GM10248 (cell line): ENCODE measurements around the gene GATA2.

Source experiments
- CTCF ChIA-PET: fragments of 300-600 bp; sonication (Branson Sonifier 250); formaldehyde crosslinking; extraction: SDS; loops from one replicate; lab custom pipeline; 2021; ENCODE audit warnings: antibody characterized with exemption; lab: Yijun Ruan, JAX
- POLR2A ChIA-PET: fragments of 350-650 bp; sonication (Branson Sonifier 250); formaldehyde crosslinking; extraction: SDS; loops from one replicate; lab custom pipeline; 2020; ENCODE audit warnings: antibody characterized with exemption; lab: Yijun Ruan, JAX
- DNase-seq: peaks from one replicate; pipeline ENCODE4 v3.0.0; 2012; ENCODE audit errors: extremely low spot score
- CTCF ChIP-seq: IDR thresholded peaks from 2 replicates; pipeline ENCODE4 v1.5.1; 2012; ENCODE audit warnings: mild to moderate bottlenecking, low read depth; ENCODE audit errors: extremely low read depth, missing control alignments, control extremely low read depth

Gene GATA2

GRCh38 chr3:128508852-128509251 is 15.9 kb upstream of the GATA2 start:
- DNase-seq = no peak
- no peak for TF ChIP-seq CTCF
- POLR2A ChIA-PET = no interaction called here
- CTCF ChIA-PET = interaction anchor here (1.2 kb wide), 1 partner anchor 12 kb away, joined by 4 read pairs; no protein-coding TSS in a partner anchor

- ChIA-PET POLR2A (no interaction called here), CTCF (interaction anchor here (1.0 to 2.5 kb wide), 7 partner anchors 10 to 411 kb away, joined by 3 to 13 read pairs (median 4); no protein-coding TSS in a partner anchor)
- DNase-seq = no peak
- no peak for TF ChIP-seq CTCF
Measured at GRCh38 chr3:128506754-128507153, 13.8 kb upstream of the GATA2 start.

GRCh38 chr3:128505771-128506170 is 12.8 kb upstream of the GATA2 start:
- ChIA-PET CTCF (interaction anchor here (1.3 to 2.5 kb wide), 4 partner anchors 9 to 410 kb away, joined by 3 to 13 read pairs (median 6); no protein-coding TSS in a partner anchor), POLR2A (no interaction called here)
- TF ChIP-seq CTCF = no peak
- no peak for DNase-seq

- ChIA-PET CTCF (interaction anchor here (1.9 to 2.5 kb wide), 2 partner anchors 8 to 410 kb away, joined by 9 to 13 read pairs; no protein-coding TSS in a partner anchor), POLR2A (no interaction called here)
Measured at GRCh38 chr3:128504963-128505730, 12.1 kb upstream of the GATA2 start.

GRCh38 chr3:128504533-128504915 is 11.5 kb upstream of the GATA2 start:
- no peak for DNase-seq
- ChIA-PET CTCF (no interaction called here), POLR2A (no interaction called here)
- no peak for TF ChIP-seq CTCF

More at GRCh38 chr3:128504963-128505730, 12.1 kb upstream of the GATA2 start:
- no peak for DNase-seq
- no peak for TF ChIP-seq CTCF

- POLR2A ChIA-PET = no interaction called here
- no peak for DNase-seq
- CTCF ChIA-PET = interaction anchor here (1.5 kb wide), 1 partner anchor 409 kb away, joined by 5 read pairs; no protein-coding TSS in a partner anchor
- TF ChIP-seq CTCF = no peak
Measured at GRCh38 chr3:128503751-128504532, 10.9 kb upstream of the GATA2 start.
